ENCODE data around the gene RIN1.
A peak's percentile ranks its signal among the peaks of the same experiment; 100 is the strongest.

RIN1 gene

GRCh38 chr11:66310324-66310723 is 25.9 kb downstream of the RIN1 start:
- DNase-seq (ENCODE audit: low read depth, low spot score) = no peak
- no peak overlapping the region for H3K27ac ChIP-seq

GRCh38 chr11:66309475-66309874 is 26.8 kb downstream of the RIN1 start:
- DNase-seq (ENCODE audit: low read depth, low spot score) = no peak
- no peak overlapping the region for H3K27ac ChIP-seq

- no peak overlapping the region for H3K27ac ChIP-seq
- DNase-seq (ENCODE audit: low read depth, low spot score) = no peak
Measured at GRCh38 chr11:66302656-66303055, 33.6 kb downstream of the RIN1 start.

GRCh38 chr11:66299186-66299585 is 37.0 kb downstream of the RIN1 start:
- no peak overlapping the region for H3K27ac ChIP-seq
- DNase-seq (ENCODE audit: low read depth, low spot score) = no peak

GRCh38 chr11:66297610-66298009 is 38.6 kb downstream of the RIN1 start:
- H3K27ac ChIP-seq = no peak overlapping the region
- DNase-seq (ENCODE audit: low read depth, low spot score) = no peak

GRCh38 chr11:66294626-66295620 is 41.3 kb downstream of the RIN1 start:
- no peak for DNase-seq (ENCODE audit: low read depth, low spot score)
- H3K27ac ChIP-seq = no peak overlapping the region

- no peak overlapping the region for H3K27ac ChIP-seq
- DNase-seq (ENCODE audit: low read depth, low spot score) = no peak
Measured at GRCh38 chr11:66293777-66294625, 42.2 kb downstream of the RIN1 start.

GRCh38 chr11:66293352-66293751 is 42.9 kb downstream of the RIN1 start:
- no peak for DNase-seq (ENCODE audit: low read depth, low spot score)
- H3K27ac ChIP-seq = no peak overlapping the region

GRCh38 chr11:66292543-66293332 is 43.5 kb downstream of the RIN1 start:
- no peak for DNase-seq (ENCODE audit: low read depth, low spot score)
- no peak overlapping the region for H3K27ac ChIP-seq

GRCh38 chr11:66291706-66292542 is 44.3 kb downstream of the RIN1 start, which contains the start of gene TMEM151A:
TSS of gene TMEM151A (plus strand) at chr11:66291894. CDS start at chr11:66292014, 120 bp downstream.
- H3K27ac ChIP-seq = no peak within 1 kb of the TSS
- DNase-seq (ENCODE audit: low read depth, low spot score) = no peak

GRCh38 chr11:66291303-66291705 is 44.9 kb downstream of the RIN1 start:
- no peak for DNase-seq (ENCODE audit: low read depth, low spot score)
- H3K27ac ChIP-seq = no peak overlapping the region

- no peak for DNase-seq (ENCODE audit: low read depth, low spot score)
- H3K27ac ChIP-seq = no peak overlapping the region
Measured at GRCh38 chr11:66290330-66290621, 46.0 kb downstream of the RIN1 start.

GRCh38 chr11:66289548-66290329 is 46.5 kb downstream of the RIN1 start:
- DNase-seq (ENCODE audit: low read depth, low spot score) = peak; percentile 18
- peak overlapping the region; percentile 77 for H3K27ac ChIP-seq

- DNase-seq (ENCODE audit: low read depth, low spot score) = peak; percentile 99
- peak within 1 kb of the TSS; percentile 77 for H3K27ac ChIP-seq
Measured at GRCh38 chr11:66288671-66289547, 47.3 kb downstream of the RIN1 start, which contains the start of gene YIF1A. TSS of gene YIF1A (minus strand) at chr11:66289143. CDS start at chr11:66288985, 158 bp downstream.

GRCh38 chr11:66287889-66288670 is 48.2 kb downstream of the RIN1 start:
- peak overlapping the region; percentile 77 for H3K27ac ChIP-seq

GRCh38 chr11:66287211-66287888 is 48.9 kb downstream of the RIN1 start:
- DNase-seq (ENCODE audit: low read depth, low spot score) = no peak

More at GRCh38 chr11:66287889-66288670, 48.2 kb downstream of the RIN1 start:
- no peak for DNase-seq (ENCODE audit: low read depth, low spot score)

More at GRCh38 chr11:66287211-66287888, 48.9 kb downstream of the RIN1 start:
- H3K27ac ChIP-seq = no peak overlapping the region

Data from epithelial cell of prostate (primary cell).